A204.1 (cell line): ENCODE results near the gene FAM83C.
"Not testable (repeated sequence)": the region's sequence is repeated elsewhere in the genome, so short reads cannot be mapped to it uniquely, and the experiment has no call there.

Experiments
- FAIRE-seq: peaks from 2 replicates; lab custom pipeline; 2012; peaks lifted over from hg19 to GRCh38; lab: Jason Lieb, UNC

FAM83C gene

DNA sequence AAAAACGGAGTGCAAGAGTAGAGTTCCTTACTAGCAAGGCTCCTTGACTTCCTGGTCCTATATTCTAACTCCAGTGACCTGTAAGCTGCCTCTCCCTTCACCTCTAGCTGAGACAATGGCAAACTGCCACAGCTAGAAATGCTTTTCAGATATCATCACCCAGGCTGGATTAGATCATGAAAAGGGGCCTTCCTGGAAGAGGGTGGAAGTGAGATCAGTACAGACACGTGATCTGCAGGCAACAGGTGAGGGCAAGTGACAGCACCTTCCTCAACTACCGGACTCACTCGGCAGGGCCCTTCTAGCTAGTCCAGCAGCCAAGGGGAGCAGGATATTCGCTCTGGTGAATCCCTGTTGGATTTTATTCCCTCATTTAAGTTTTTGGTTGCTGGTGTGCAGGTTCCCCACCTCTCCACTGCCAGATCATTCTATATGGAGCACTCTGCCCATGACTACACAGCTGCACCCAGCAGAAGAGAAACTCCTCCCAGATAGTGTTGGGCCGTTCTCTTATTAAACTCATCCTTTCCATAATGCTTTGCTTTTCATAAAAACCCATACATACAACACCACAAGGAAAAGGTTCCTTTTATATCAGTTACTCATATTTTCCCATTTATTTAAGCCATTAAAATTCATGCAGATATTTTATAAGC, 26.4 kb upstream of the FAM83C start:
- FAIRE-seq = no peak

- no peak for FAIRE-seq
These were observed 25.4 kb upstream of the FAM83C start for GRCh38 chr20:35317416-35318210.

GRCh38 chr20:35316086-35316485, 23.9 kb upstream of the FAM83C start:
- no peak for FAIRE-seq

DNA sequence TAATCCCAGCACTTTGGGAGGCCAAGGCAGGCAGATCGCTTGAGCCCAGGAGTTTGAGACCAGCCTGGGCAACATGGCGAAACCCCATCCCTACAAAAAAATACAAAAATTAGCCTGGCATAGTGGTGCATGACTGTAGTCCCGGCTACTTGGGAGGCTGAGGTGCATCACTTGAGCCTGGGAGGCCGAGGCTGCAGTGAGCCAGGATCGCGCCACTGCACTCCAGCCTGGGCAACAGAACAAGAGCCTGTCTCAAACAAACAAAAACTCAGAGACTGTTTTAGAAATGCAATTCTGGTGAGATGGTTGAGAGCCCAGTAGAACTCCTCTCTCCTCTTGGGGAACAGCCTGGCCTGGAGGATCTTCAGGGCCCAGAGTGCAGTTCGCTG, 23.4 kb upstream of the FAM83C start:
- not testable (repeated sequence) for FAIRE-seq

DNA sequence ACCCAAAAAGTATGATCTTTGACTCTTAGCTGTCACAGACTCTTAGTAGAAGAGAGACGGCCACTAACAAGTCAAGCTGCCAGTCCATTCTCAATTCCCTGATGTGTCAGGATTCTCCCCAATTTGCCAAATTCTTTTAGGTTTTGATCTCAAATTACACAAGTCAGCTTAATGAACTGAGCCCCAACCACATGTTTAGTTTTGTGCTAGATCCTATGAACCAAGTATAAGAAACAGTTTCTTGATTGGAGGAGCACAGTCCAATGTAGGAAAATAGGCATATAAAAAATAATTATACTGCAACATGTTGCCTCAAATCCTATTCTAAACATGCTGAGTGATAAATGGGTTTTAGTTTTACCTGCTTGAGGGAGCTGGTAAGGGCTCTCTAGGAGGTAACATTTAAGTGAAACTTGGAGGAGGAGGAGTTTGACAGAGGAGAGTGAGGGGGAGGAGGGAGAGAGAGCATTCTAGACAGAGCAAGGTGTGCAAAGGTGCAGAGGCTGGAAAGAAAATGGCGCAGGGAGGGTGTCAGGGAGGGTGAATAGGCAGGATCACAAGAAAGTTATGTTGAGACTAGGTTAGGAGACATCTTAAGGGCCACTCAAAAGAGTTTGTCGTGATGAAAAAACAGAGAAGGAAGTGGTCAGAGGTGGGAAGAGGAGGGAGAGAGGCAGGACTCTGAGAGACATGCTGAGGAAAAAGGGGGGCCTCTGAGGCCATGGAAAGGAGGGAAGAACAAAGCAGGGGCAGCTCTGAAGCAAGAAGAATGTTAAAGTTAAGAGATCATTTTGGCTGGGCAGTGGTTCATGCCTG, 22.8 kb upstream of the FAM83C start:
- FAIRE-seq = no peak

- FAIRE-seq = no peak
These were observed 20.1 kb upstream of the FAM83C start for GRCh38 chr20:35312318-35312717.

- FAIRE-seq = no peak
These were observed 19.6 kb upstream of the FAM83C start for GRCh38 chr20:35311822-35312221.

DNA sequence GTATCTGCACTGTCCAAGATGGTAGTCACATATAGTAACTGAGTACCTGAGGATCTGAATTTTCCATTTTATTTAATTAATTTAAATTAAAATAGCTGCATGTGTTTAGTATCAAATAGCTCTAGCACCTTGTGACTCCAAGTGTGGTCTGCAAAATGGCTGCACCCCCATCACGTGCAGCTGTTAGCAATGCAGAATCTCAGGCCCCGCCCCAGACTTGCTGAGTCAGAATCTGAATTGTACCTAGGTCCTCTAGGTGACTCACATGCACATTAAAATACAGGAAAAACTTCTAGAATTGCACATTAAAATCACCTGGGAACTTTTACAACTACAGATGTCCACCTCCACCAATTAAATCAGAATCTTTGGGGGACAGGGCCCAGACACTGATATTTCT, 19.2 kb upstream of the FAM83C start:
- no peak for FAIRE-seq

GRCh38 chr20:35307666-35308653, 15.7 kb upstream of the FAM83C start:
- FAIRE-seq = no peak

GRCh38 chr20:35306931-35307517, 14.8 kb upstream of the FAM83C start:
- no peak for FAIRE-seq

GRCh38 chr20:35305682-35306556, 13.7 kb upstream of the FAM83C start:
- FAIRE-seq = no peak

DNA sequence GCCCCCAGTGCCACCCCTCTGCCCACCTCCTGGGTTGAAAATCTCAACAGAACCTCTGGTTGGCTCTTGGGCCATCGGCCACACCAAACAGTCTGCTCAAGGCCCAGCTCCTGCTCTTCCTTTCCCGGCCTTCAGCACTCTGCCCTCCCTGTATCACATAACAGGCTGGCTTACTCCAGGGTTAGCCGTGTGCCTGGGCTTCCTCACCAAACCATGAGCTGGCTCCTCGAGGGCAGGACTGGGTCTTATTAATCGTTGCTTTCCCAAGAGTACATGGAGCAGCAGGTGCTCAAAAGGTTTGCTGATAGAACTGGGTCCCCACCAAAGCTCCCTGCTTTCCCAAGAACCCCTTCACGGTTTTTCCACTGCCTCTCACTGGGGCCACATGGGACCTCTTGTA, 12.7 kb upstream of the FAM83C start:
- no peak for FAIRE-seq

- no peak for FAIRE-seq
These were observed 11.7 kb upstream of the FAM83C start for GRCh38 chr20:35303735-35304491.

GRCh38 chr20:35303382-35303734, 11.1 kb upstream of the FAM83C start:
- FAIRE-seq = no peak

DNA sequence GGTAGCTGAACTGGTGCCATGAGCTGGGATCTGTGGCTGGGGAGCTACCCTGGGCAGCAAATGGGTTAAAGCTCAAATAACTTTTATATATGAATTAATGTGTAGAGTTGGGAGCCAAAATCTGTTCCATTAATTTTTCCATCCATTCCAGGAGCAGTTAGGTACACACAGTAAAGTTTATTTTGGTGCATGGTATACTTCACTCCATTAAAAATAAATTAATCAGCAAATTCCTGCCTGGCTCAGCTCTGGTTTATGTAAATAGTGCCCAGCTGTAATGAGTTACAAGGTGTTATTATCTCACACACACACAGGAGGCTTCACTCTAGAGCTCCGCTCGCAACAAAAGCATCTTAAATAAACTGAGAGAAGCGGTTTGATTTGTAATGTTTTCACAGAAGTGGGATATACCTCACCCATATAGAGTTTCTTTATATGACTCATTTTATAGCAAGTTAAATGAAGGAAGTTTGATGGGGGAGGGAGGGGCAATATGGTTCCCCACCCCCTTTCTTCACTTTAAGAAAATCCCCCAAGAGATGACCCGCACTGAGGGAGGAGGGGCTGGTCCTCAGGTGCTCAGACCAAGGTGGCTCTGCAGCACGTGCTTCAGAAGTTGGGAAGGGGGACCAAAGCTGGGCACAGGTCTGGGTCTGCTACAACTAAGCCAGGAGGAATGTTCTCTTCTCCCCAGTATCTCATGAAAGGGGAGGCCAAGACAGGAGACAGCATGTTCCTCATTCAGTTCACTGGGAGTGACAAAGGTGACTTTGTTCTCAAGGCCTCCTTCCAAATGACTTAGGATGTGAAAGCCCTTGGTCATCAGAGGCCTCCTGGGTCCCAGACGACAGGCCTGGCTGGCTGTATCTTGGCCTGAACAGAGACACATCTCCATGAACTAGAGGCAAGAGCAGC, 10.5 kb upstream of the FAM83C start:
- FAIRE-seq = no peak

GRCh38 chr20:35301426-35301825, 9.2 kb upstream of the FAM83C start:
- no peak for FAIRE-seq

DNA sequence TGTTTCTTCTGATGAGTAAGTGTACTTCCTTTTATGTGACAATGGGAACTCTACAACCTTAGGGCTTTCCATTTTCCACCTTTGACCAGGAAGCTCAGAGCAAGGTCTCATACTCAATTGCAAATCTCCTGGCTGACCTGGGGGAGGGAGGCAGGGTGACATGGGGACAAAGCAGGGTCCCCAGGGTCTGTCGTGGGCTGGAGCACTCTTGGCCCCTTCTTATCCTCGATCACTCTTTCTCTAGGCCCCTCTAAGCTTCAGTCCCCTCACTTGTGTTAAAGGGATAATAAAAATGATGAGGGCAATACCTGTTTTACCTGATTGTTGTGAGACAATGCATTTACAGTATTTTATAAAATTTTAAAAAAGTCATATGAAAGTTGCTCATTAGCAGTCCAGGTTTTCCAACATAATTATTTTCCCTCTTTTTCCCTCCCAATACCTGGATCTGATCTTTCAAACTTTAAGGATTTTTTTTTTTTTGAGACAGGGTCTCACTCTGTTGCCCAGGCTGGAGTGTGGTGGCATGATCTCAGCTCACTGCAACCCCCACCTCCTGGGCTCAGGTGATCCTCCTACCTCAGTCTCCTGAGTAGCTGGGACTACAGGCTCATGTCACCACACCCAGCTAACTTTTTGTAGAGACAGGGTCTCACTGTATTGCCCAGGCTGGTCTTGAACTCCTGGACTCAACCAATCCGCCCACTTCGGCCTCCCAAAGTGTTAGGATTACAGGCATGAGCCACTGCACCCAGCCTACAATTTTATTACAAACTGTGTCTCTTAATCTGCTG, 8.4 kb upstream of the FAM83C start:
- no peak for FAIRE-seq

- no peak for FAIRE-seq
These were observed 7.6 kb upstream of the FAM83C start for GRCh38 chr20:35299780-35300179.
